Right atrium auricular region (tissue), 2 donors: Measurements from ENCODE around the gene RNU5D-1. TPM values are rescaled to one million over a fixed set of nuclear protein-coding genes. Genes with fewer than 3 reads are reported as not detected.

Experiments used
- DNase-seq: peaks from one replicate; pipeline ENCODE4 v3.0.0-alpha.2; 2019; ENCODE audit warnings: low spot score
- H3K27ac ChIP-seq, 2 donors: fragments of 200-600 bp; sonication (generic); 1 replicate in 1 of 2; 2 replicates in 1 of 2; pipeline ENCODE4 v1.5.1; 2016 to 2019
- H3K27me3 ChIP-seq, 2 donors: fragments of 200-600 bp; sonication (generic); one replicate each; pipeline versions ENCODE4 v1.5.1 to v1.6.0; 2017 to 2019
- H3K36me3 ChIP-seq: fragments of 200-600 bp; sonication (generic); one replicate; pipeline ENCODE4 v1.5.1; 2016
- H3K4me1 ChIP-seq, 2 donors: fragments of 200-600 bp; sonication (generic); one replicate each; pipeline versions ENCODE4 v1.5.1 to v1.6.0; 2017 to 2019
- H3K4me3 ChIP-seq, 2 donors: fragments of 200-600 bp; sonication (generic); 1 replicate in 1 of 2; 2 replicates in 1 of 2; pipeline ENCODE4 v1.5.1; 2017 to 2019; ENCODE audit warnings: mild to moderate bottlenecking in 1 of 2, moderate library complexity in 1 of 2
- H3K9me3 ChIP-seq, 2 donors: fragments of 200-600 bp; sonication (generic); one replicate each; pipeline ENCODE4 v1.5.1; 2019
- CTCF ChIP-seq, 2 donors: fragments of 200-600 bp; sonication (generic); IDR thresholded peaks; one replicate each; pipeline ENCODE4 v1.5.1; 2019; ENCODE audit warnings: antibody characterized with exemption in 2 of 2
- total RNA-seq, 2 donors: library from RNA; depleted of rRNA; stranded (reverse); fragments of >200 nt; gene quantifications; one replicate each; pipeline ENCODE4 v1.1.0, GENCODE V29; 2016

RNU5D-1 gene
- not detected for total RNA-seq

- peak; percentile 98 for DNase-seq
- Histone ChIP-seq H3K27me3 (no peaks in the 10 kb centered on the region), H3K9me3 (no peaks in the 10 kb centered on the region), H3K27ac (peak within 1 kb of the TSS; percentile 84 to 89), H3K4me3 (peak within 1 kb of the TSS; percentile 7 to 25), H3K36me3 (no peaks in the 10 kb centered on the region), H3K4me1 (peaks cover 0 to 14% of the 10 kb centered on the region in 2 donors)
- peak; percentile 73 to 79 for TF ChIP-seq CTCF (IDR thresholded peaks at IDR 0.05)
Measured at GRCh38 chr1:44730741-44731512, at the start of gene RNU5D-1. TSS of gene RNU5D-1 (minus strand) at chr1:44731170.

GRCh38 chr1:44780583-44781121, 49.7 kb upstream of the RNU5D-1 start:
- peaks cover 0 to 47% of the 10 kb centered on the region in 2 donors for H3K4me1 ChIP-seq
- no peak overlapping the region for H3K4me3 ChIP-seq
- no peaks in the 10 kb centered on the region for H3K9me3 ChIP-seq
- peaks cover 45% of the 10 kb centered on the region for H3K36me3 ChIP-seq
- DNase-seq, result no peak
- H3K27ac ChIP-seq, result no peak overlapping the region
- H3K27me3 ChIP-seq, result no peaks in the 10 kb centered on the region
- no peak for TF ChIP-seq CTCF (IDR thresholded peaks at IDR 0.05)

GRCh38 chr1:44778705-44779576, 48.0 kb upstream of the RNU5D-1 start:
- Histone ChIP-seq H3K36me3 (peaks cover 45% of the 10 kb centered on the region), H3K4me3 (no peak overlapping the region), H3K4me1 (peaks cover 0 to 38% of the 10 kb centered on the region in 2 donors), H3K27ac (no peak overlapping the region), H3K27me3 (no peaks in the 10 kb centered on the region), H3K9me3 (no peaks in the 10 kb centered on the region)
- no peak for DNase-seq
- no peak for TF ChIP-seq CTCF (IDR thresholded peaks at IDR 0.05)

GRCh38 chr1:44777969-44778635, 47.1 kb upstream of the RNU5D-1 start:
- Histone ChIP-seq H3K36me3 (peaks cover 45% of the 10 kb centered on the region), H3K4me1 (peaks cover 0 to 33% of the 10 kb centered on the region in 2 donors), H3K27ac (no peak overlapping the region), H3K9me3 (no peaks in the 10 kb centered on the region), H3K27me3 (no peaks in the 10 kb centered on the region), H3K4me3 (no peak overlapping the region)
- no peak for DNase-seq
- no peak for TF ChIP-seq CTCF (IDR thresholded peaks at IDR 0.05)

- Histone ChIP-seq H3K9me3 (no peaks in the 10 kb centered on the region), H3K4me1 (peaks cover 0 to 33% of the 10 kb centered on the region in 2 donors), H3K27ac (no peak overlapping the region), H3K4me3 (no peak overlapping the region), H3K36me3 (peaks cover 45% of the 10 kb centered on the region), H3K27me3 (no peaks in the 10 kb centered on the region)
- no peak for DNase-seq
- no peak for TF ChIP-seq CTCF (IDR thresholded peaks at IDR 0.05)
Measured at GRCh38 chr1:44777547-44777946, 46.6 kb upstream of the RNU5D-1 start.
